ENCODE results near the gene UNC5A.
"Not testable (repeated sequence)": the region's sequence is repeated elsewhere in the genome, so short reads cannot be mapped to it uniquely, and the experiment has no call there.

UNC5A gene

GRCh38 chr5:176866707-176867310 lies 56.5 kb downstream of the UNC5A start:
- DNase-seq, result no peak

- DNase-seq, result no peak
Observed at GRCh38 chr5:176868126-176868525, 57.8 kb downstream of the UNC5A start.

GRCh38 chr5:176868731-176869130 lies 58.4 kb downstream of the UNC5A start:
- DNase-seq, result no peak

- DNase-seq, result no peak
Observed at GRCh38 chr5:176869501-176870109, 59.2 kb downstream of the UNC5A start.

- DNase-seq, result no peak
Observed at GRCh38 chr5:176870110-176870591, 59.8 kb downstream of the UNC5A start.

DNA sequence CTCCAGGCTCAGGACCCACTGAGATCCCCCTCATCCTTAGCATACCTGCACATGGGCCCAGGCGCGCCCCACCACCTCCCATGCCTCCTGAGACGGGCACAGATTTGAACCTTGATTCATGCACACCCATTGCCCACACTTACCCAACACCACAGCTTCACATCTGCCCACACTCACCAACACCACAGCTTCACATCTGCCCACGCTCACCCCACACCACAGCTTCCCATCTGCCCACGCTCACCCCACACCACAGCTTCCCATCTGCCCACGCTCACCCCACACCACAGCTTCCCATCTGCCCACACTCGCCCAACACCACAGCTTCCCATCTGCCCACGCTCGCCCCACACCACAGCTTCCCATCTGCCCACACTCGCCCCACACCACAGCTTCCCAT lies 60.3 kb downstream of the UNC5A start:
- not testable (repeated sequence) for DNase-seq

DNA sequence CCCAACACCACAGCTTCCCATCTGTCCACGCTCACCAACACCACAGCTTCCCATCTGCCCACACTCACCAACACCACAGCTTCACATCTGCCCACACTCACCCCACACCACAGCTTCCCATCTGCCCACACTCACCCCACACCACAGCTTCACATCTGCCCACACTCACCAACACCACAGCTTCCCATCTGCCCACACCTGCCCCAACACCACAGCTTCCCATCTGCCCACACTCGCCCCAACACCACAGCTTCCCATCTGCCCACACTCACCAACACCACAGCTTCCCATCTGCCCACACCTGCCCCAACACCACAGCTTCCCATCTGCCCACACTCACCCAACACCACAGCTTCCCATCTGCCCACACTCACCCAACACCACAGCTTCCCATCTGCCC lies 62.2 kb downstream of the UNC5A start:
- DNase-seq, result not testable (repeated sequence)

DNA sequence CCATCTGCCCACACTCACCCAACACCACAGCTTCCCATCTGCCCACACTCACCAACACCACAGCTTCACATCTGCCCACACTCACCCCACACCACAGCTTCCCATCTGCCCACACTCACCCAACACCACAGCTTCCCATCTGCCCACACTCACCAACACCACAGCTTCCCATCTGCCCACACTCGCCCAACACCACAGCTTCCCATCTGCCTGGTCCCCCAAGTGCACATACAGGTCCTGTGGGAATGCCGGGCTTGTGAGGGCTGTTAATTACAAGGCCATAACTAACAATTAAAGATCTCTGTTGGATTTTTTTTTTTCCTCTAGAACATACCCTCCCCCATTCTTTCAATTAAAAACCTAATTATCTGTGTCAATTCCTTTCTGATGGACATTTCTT lies 62.7 kb downstream of the UNC5A start:
- DNase-seq, result not testable (repeated sequence)

DNA sequence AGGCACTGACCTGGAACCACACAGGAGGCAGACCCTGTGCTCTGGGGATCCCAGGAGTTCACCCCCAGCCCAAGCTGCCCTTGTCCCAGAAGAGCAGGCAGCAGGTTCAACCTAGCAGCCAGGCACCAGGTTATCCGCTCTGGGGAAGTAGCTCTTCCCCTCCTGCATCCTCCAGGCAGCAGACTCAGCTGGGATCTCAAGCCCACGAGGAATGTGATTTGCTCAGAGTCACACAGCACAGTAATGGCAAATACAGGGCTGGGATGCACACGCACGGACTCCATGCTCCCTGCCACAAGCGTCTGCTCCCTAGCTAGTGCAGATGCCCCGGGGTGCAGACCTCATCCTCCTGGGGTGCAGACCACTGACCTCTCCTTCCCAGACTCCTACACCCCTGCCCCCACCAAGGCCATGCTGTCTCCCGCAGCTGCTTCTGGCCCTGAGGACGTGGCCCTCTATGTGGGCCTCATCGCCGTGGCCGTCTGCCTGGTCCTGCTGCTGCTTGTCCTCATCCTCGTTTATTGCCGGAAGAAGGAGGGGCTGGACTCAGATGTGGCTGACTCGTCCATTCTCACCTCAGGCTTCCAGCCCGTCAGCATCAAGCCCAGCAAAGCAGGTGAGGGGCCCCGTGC lies 63.3 kb downstream of the UNC5A start:
- DNase-seq, result no peak

DNA sequence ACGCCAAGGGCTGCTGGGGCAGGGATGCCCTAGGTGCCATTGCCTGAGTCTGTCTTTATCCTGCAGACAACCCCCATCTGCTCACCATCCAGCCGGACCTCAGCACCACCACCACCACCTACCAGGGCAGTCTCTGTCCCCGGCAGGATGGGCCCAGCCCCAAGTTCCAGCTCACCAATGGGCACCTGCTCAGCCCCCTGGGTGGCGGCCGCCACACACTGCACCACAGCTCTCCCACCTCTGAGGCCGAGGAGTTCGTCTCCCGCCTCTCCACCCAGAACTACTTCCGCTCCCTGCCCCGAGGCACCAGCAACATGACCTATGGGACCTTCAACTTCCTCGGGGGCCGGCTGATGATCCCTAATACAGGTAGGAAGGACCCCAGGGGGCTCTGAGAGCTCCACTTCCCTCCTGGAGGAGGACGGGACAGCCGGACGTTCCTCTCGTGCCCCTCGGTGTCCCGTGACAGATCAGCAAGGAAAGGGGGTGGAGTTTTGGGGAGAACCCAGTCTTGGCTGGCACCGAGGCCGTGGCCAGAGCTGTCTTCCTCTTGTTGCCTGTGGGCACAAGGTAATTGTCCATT lies 63.9 kb downstream of the UNC5A start:
- no peak for DNase-seq

- DNase-seq, result no peak
Observed at GRCh38 chr5:176875014-176875550, 64.7 kb downstream of the UNC5A start.

GRCh38 chr5:176875783-176876505 lies 65.6 kb downstream of the UNC5A start:
- DNase-seq, result peak; percentile 14

DNA sequence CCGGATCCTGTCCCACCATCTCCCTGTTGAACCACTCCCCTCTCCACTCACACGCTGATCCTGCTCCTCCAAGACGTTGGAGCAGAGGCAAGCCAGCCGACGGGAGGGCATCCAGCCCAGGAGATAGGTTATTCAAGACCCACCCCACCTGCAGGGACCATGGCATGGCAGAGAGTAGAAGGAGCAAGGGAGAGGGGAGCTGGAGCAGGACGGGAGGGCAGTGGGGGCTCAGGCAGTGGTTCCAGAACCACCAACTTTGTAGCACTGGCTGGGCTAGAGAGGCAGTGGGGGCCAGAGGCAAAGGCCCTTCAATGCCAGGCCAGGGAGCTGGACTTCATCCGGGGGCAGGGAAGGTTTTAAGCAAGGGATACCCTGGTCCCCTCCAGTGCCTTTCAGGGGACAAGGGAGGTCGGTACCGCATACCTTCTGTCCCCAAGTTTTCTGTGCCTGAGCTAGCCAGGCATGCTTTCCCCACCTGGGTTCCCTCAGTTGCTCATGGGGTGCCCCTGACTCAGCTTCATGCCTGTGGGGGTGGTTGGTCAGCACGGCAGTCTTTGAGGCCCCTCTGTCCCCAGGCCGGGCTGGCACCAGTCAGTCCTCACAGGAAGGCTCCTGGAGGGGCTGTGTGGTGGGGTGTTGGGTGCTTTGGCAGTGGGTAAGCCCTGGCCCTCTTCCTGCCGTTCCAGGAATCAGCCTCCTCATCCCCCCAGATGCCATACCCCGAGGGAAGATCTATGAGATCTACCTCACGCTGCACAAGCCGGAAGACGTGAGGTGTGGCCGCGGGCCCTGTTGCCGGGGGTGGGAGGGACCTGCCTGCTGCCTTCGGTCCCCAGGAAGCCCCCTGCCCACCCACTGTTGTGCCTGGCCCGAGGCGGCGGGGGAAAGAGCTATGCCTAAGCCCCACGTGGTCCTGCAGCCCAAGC lies 66.4 kb downstream of the UNC5A start:
- no peak for DNase-seq

GRCh38 chr5:176877793-176878331 lies 67.5 kb downstream of the UNC5A start:
- DNase-seq, result no peak

GRCh38 chr5:176878463-176878862 lies 68.1 kb downstream of the UNC5A start:
- no peak for DNase-seq

DNA sequence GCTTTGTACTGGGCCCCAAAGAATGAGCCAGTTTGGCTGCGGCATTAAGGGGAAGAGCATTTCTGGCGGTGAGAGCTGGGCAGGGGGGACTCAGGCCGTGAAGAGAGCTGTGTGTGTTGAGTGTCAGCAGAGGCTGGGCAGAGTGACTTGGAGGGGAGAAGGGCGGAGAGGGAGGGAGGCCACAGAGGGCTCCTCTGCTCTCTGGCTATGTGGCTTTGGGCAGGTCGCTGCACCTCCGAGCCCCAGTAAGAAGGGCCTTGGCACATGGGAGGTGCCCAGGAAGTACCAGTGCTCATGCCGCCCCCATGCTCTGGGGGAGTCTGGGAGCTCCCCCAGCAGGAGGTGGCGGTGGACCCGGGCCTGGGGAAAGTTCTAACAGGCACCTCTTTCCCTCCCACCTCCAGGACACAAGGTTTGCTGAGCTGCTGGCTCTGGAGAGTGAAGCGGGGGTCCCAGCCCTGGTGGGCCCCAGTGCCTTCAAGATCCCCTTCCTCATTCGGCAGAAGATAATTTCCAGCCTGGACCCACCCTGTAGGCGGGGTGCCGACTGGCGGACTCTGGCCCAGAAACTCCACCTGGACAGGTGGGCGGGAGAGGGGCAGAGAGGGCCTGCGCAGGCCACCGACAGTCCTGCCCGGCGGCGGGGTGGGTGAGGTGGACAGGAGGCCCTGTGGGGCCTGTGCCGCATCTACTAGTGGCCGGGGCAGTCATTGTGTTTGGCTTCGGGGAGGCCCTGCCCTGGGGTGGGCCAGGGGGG lies 68.7 kb downstream of the UNC5A start:
- no peak for DNase-seq

- no peak for DNase-seq
Observed at GRCh38 chr5:176879663-176880361, 69.5 kb downstream of the UNC5A start.

DNA sequence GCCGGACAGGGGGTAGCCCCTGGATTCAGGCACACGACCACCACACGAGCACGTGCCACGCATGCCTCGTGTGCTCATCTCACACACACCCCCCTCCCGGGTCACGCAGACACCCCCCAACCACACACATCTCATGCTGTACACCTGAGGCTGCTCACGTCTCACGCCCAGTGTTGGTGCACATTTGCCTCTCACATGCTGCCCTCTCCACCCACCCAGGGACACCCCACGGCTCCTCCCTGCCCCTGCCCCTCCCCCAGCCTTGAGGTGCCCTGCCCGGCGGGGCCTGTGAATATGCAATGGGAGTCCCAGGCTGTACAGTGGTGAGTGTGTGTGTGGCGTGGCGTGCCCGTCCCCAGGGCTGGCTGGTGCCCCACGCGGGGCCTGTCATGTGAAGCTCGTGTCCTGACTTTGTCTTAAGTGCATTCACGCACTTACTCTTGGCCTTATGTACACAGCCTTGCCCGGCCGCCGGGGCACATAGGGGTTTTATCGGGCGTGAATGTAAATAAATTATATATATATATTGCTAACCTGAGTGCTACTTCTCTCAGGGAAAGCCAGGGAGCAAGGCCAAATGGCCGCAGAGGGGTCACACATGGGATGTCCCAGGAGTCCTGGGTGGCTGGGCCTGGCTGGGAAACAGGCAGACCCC lies 70.1 kb downstream of the UNC5A start:
- no peak for DNase-seq

GRCh38 chr5:176881021-176881749 lies 70.8 kb downstream of the UNC5A start:
- no peak for DNase-seq
